Lower lobe of right lung (tissue), 2 donors: ENCODE results near the gene TMEM40. TPM values are rescaled to one million over a fixed set of nuclear protein-coding genes. Genes with fewer than 3 reads are reported as not detected.

ENCODE experiments used
- ATAC-seq, 2 donors: fragments of 200-7000 bp; cut with Tn5 transposase; one replicate each; pipeline ENCODE4 v1.9.1; 2020 to 2022; ENCODE audit warnings: mild to moderate bottlenecking in 2 of 2, moderate library complexity in 2 of 2
- DNase-seq: peaks from one replicate; pipeline ENCODE4 v3.0.0-alpha.2; 2020
- H3K27ac ChIP-seq: fragments of 200-600 bp; one replicate; pipeline ENCODE4 v1.8.0; 2022
- H3K27me3 ChIP-seq: fragments of 200-600 bp; one replicate; pipeline ENCODE4 v1.8.0; 2022; ENCODE audit warnings: low read depth
- H3K36me3 ChIP-seq: fragments of 200-600 bp; one replicate; pipeline ENCODE4 v1.8.0; 2022; ENCODE audit warnings: mild to moderate bottlenecking
- H3K4me1 ChIP-seq: fragments of 200-600 bp; one replicate; pipeline ENCODE4 v1.8.0; 2022
- H3K4me3 ChIP-seq: fragments of 200-600 bp; one replicate; pipeline ENCODE4 v1.8.0; 2022; ENCODE audit warnings: mild to moderate bottlenecking
- H3K9me3 ChIP-seq: fragments of 200-600 bp; one replicate; pipeline ENCODE4 v1.8.0; 2022
- intact Hi-C: fragments of 100-400 bp; cut with DNase I; formaldehyde crosslinking; loops from one replicate; pipeline ENCODE4 v1.11.0; 2022
- total RNA-seq: library from RNA; stranded (reverse); fragmentation: NEBNext Ultra II Directional; extraction: Animal tissue kit (Norgen Biotek cat#: 25700); gene quantifications from one replicate; pipeline ENCODE4 v1.2.1, GENCODE V29; 2021
- TF ChIP-seq, protein P1 (sequence below): fragments of 200-600 bp; IDR thresholded peaks from one replicate; pipeline ENCODE4 v1.8.0; 2022; ENCODE audit warnings: antibody characterized with exemption, mild to moderate bottlenecking
- donor health status: DM: no; HTN: yes; CAD: no; lungs with severe emphysema.

TMEM40 gene
- total RNA-seq, 1 donor from 2014 or later, result 1.0 TPM

DNA sequence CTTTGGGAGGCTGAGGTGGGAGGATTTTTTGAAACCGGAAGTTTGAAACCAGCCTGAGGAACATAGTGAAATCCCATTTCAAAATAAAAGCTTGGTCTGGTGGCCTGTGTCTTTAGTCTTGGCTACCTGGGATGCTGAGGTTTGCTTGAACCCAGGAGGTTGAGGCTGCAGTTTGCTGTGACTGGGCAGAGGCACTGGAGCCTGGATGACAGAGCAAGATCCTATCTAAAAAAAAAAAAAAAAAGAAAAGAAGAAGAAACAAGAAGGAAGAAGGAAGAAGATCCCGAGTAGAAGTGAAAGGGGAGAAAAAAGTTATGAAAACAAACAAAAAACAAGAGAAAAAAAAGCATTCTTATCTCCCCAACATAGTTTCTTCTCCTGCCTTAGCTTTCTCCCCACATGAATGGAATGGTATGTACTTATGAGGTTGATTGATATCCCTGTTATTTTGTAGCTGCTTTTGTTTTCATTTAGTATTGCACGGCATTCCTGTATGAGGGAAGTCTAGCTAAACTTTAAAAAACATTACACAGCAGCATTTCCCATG lies 42.4 kb downstream of the TMEM40 start:
- H3K4me1 ChIP-seq, result no peaks in the 10 kb centered on the region
- H3K9me3 ChIP-seq, result no peaks in the 10 kb centered on the region
- ATAC-seq, result no peak
- no peak for DNase-seq
- no peak overlapping the region for H3K27ac ChIP-seq
- H3K4me3 ChIP-seq, result no peak overlapping the region
- H3K36me3 ChIP-seq, result no peaks in the 10 kb centered on the region
- H3K27me3 ChIP-seq, result no peaks in the 10 kb centered on the region
- TF ChIP-seq, protein P1, sequence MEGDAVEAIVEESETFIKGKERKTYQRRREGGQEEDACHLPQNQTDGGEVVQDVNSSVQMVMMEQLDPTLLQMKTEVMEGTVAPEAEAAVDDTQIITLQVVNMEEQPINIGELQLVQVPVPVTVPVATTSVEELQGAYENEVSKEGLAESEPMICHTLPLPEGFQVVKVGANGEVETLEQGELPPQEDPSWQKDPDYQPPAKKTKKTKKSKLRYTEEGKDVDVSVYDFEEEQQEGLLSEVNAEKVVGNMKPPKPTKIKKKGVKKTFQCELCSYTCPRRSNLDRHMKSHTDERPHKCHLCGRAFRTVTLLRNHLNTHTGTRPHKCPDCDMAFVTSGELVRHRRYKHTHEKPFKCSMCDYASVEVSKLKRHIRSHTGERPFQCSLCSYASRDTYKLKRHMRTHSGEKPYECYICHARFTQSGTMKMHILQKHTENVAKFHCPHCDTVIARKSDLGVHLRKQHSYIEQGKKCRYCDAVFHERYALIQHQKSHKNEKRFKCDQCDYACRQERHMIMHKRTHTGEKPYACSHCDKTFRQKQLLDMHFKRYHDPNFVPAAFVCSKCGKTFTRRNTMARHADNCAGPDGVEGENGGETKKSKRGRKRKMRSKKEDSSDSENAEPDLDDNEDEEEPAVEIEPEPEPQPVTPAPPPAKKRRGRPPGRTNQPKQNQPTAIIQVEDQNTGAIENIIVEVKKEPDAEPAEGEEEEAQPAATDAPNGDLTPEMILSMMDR, result no peak
- intact Hi-C loops, result no loop called here

DNA sequence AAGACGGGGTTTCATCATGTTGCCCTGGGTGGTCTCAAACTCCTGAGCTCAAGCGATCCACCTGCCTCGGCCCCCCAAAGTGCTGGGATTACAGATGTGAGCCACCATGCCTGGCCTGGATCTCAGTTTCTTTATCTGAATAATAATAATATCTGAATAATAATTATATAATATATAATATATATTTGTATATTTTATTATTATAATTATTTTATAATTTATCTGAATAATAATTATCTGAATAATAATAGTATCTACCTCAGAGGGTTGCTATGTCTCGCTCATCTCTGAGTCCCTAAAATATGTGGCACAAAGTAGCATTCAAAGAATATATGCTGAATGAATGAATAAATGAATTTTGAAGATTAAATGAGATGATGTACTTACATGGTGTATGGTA lies 44.8 kb downstream of the TMEM40 start:
- Histone ChIP-seq H3K36me3 (no peaks in the 10 kb centered on the region), H3K9me3 (no peaks in the 10 kb centered on the region), H3K4me1 (no peaks in the 10 kb centered on the region), H3K27ac (no peak overlapping the region), H3K27me3 (no peaks in the 10 kb centered on the region), H3K4me3 (no peak overlapping the region)
- no peak for ATAC-seq
- intact Hi-C loops, result no loop called here
- DNase-seq, result no peak
- TF ChIP-seq, protein P1, result no peak

DNA sequence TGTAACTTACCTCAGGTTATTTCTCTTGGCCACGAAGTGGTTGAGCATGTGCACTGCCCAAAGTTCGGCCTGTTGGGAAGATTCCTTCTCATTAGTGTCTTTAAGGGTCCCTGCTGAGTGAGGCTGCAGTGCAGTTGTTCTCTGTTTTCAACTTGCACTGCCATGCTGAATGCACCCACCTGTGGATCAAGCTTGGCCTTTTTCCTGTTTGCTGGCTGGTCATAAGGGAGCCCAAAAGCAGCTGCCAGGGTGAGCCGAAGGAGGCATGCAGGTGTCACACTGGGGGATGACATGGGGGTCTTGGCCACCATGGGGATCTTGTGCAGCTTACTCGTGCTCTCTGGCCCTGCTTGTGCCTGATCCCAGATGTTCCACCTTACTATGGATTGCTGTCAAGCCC lies 49.0 kb downstream of the TMEM40 start:
- Histone ChIP-seq H3K4me1 (no peaks in the 10 kb centered on the region), H3K4me3 (no peak overlapping the region), H3K9me3 (no peaks in the 10 kb centered on the region), H3K36me3 (no peaks in the 10 kb centered on the region), H3K27ac (no peak overlapping the region), H3K27me3 (no peaks in the 10 kb centered on the region)
- TF ChIP-seq, protein P1, result no peak
- intact Hi-C loops, result no loop called here
- ATAC-seq (no peak), DNase-seq (no peak)

DNA sequence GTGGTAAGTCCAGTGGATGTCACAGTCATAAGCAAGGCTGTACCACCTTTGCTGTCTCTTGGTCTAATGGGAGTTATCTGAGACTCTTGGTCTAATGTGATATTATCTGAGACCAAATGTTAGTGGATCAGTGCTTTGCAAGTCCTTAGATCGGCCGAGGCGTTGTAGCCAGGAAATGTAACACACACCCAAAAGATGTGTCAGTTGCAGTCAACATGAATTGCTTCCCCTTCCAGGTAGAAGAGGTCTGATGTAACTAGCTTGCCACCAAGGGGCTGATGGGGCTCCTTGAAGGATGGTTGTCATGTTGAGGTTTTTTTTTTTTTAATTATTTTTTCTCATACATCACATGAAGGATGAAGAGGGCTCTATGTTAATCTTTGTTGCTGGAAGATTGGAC lies 49.7 kb downstream of the TMEM40 start:
- DNase-seq, result no peak
- TF ChIP-seq, protein P1, result no peak

DNA sequence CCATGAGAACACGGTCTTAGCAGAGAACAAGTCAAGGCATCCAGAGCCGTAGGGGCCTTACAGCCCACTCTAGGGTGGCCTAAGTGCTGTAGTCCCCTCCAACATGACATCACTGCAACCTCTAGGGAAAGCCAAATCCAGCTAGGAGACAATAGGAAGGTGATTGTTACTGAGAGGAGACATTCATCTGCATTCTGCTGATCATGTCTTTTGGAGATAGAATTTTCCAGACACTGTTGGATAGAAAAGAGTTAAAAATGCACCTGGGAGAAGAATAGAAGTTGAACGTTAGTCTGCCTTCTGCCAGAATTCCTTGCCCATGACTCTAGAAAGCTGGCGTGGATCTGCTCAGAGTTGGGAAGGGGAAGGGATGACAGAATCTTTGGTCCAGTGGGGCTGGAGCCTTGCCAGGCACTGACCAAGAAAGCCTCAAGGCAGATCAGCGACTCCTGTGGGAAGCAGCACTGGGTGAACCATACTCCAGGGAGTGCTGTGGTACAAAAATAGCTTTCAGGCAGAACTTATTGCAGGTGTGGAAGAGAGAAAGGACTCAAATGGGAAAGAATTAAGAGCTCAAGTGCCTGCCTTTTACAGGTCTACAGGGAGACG lies 50.4 kb downstream of the TMEM40 start:
- DNase-seq (no peak), ATAC-seq (no peak)
- Histone ChIP-seq H3K27me3 (no peaks in the 10 kb centered on the region), H3K36me3 (no peaks in the 10 kb centered on the region), H3K4me3 (no peak overlapping the region), H3K9me3 (no peaks in the 10 kb centered on the region), H3K4me1 (no peaks in the 10 kb centered on the region), H3K27ac (no peak overlapping the region)
- TF ChIP-seq, protein P1, result no peak
- intact Hi-C loops, result no loop called here

More for the DNA sequence above, 49.7 kb downstream of the TMEM40 start:
- no peak overlapping the region for H3K4me3 ChIP-seq
- H3K36me3 ChIP-seq, result no peaks in the 10 kb centered on the region
- H3K27ac ChIP-seq, result no peak overlapping the region
- ATAC-seq, result no peak
- H3K27me3 ChIP-seq, result no peaks in the 10 kb centered on the region
- no peaks in the 10 kb centered on the region for H3K4me1 ChIP-seq
- H3K9me3 ChIP-seq, result no peaks in the 10 kb centered on the region
- intact Hi-C loops, result no loop called here
